Measurements from ENCODE around the gene RGS8. TPM values are rescaled to one million over a fixed set of nuclear protein-coding genes. Genes with fewer than 3 reads are reported as not detected.

The RGS8 gene
- total RNA-seq, 1 donor from 2014 or later = not detected

DNA sequence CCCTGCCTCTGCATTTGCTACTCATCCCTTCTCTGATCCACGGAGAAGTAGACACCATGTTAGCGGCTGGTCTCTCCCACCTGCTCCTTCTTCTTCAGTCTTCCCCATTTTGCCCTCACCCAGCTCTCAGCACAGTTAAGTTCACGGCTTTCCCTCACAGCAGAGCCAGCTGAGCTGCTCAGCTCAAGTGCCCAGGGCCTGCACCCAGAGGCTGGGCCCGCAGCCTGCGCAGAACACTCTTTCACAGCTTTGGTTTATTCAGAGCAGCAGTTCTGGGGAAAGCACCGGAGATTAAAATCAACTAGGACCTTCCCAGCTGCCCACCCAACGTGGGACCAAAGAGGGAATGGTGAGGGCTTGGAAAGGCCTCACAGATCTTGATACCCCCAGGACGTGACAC, 41.9 kb downstream of the RGS8 start:
- H3K9me3 Mint-ChIP-seq (ENCODE audit: unreplicated experiment) = no peaks in the 10 kb centered on the region
- no peaks in the 10 kb centered on the region for H3K4me1 Mint-ChIP-seq (ENCODE audit: unreplicated experiment)
- TF ChIP-seq, protein P1, sequence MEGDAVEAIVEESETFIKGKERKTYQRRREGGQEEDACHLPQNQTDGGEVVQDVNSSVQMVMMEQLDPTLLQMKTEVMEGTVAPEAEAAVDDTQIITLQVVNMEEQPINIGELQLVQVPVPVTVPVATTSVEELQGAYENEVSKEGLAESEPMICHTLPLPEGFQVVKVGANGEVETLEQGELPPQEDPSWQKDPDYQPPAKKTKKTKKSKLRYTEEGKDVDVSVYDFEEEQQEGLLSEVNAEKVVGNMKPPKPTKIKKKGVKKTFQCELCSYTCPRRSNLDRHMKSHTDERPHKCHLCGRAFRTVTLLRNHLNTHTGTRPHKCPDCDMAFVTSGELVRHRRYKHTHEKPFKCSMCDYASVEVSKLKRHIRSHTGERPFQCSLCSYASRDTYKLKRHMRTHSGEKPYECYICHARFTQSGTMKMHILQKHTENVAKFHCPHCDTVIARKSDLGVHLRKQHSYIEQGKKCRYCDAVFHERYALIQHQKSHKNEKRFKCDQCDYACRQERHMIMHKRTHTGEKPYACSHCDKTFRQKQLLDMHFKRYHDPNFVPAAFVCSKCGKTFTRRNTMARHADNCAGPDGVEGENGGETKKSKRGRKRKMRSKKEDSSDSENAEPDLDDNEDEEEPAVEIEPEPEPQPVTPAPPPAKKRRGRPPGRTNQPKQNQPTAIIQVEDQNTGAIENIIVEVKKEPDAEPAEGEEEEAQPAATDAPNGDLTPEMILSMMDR (IDR thresholded peaks at IDR 0.05; ENCODE audit: unreplicated experiment) = no peak
- H3K4me3 Mint-ChIP-seq (ENCODE audit: unreplicated experiment) = no peak overlapping the region
- peaks cover 7% of the 10 kb centered on the region for H3K36me3 Mint-ChIP-seq (ENCODE audit: low read depth, unreplicated experiment)
- no peak for DNase-seq (ENCODE audit: low spot score)
- no peak overlapping the region for H3K27ac Mint-ChIP-seq (ENCODE audit: unreplicated experiment)
- H3K27me3 Mint-ChIP-seq (ENCODE audit: unreplicated experiment) = peaks cover 4% of the 10 kb centered on the region

GRCh38 chr1:182641561-182641960, 42.8 kb downstream of the RGS8 start:
- TF ChIP-seq, protein P1 (IDR thresholded peaks at IDR 0.05; ENCODE audit: unreplicated experiment) = no peak
- peaks cover 4% of the 10 kb centered on the region for H3K27me3 Mint-ChIP-seq (ENCODE audit: unreplicated experiment)
- no peaks in the 10 kb centered on the region for H3K4me1 Mint-ChIP-seq (ENCODE audit: unreplicated experiment)
- DNase-seq (ENCODE audit: low spot score) = no peak
- H3K27ac Mint-ChIP-seq (ENCODE audit: unreplicated experiment) = peak overlapping the region; percentile 20
- no peaks in the 10 kb centered on the region for H3K9me3 Mint-ChIP-seq (ENCODE audit: unreplicated experiment)
- H3K4me3 Mint-ChIP-seq (ENCODE audit: unreplicated experiment) = no peak overlapping the region
- peaks cover 7% of the 10 kb centered on the region for H3K36me3 Mint-ChIP-seq (ENCODE audit: low read depth, unreplicated experiment)

DNA sequence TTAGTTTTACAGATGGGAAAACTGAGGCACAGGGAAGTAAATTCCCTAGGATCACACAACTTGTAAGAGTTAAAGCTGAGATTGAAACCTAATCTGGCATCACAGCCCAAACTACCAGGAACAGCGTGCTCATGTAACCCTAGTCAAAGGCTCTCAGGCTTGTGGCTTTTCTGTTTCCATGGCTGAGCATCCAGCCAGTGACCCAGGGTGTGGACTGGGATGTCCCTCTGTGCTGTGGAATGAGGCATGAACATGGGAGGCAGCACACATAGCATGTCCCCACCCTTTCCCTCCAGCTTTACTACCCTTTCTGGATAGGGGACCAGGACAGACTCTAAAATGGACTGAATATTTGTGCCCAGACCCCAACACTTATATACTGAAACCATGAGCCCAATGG, 45.1 kb downstream of the RGS8 start:
- H3K4me1 Mint-ChIP-seq (ENCODE audit: unreplicated experiment) = no peaks in the 10 kb centered on the region
- peaks cover 4% of the 10 kb centered on the region for H3K27me3 Mint-ChIP-seq (ENCODE audit: unreplicated experiment)
- no peak overlapping the region for H3K4me3 Mint-ChIP-seq (ENCODE audit: unreplicated experiment)
- no peak for DNase-seq (ENCODE audit: low spot score)
- no peaks in the 10 kb centered on the region for H3K9me3 Mint-ChIP-seq (ENCODE audit: unreplicated experiment)
- H3K27ac Mint-ChIP-seq (ENCODE audit: unreplicated experiment) = no peak overlapping the region
- TF ChIP-seq, protein P1 (IDR thresholded peaks at IDR 0.05; ENCODE audit: unreplicated experiment) = no peak
- peaks cover 4% of the 10 kb centered on the region for H3K36me3 Mint-ChIP-seq (ENCODE audit: low read depth, unreplicated experiment)

GRCh38 chr1:182637769-182638168, 46.6 kb downstream of the RGS8 start:
- DNase-seq (ENCODE audit: low spot score) = no peak
- Mint-ChIP-seq H3K27ac (ENCODE audit: unreplicated experiment) (no peak overlapping the region), H3K4me1 (ENCODE audit: unreplicated experiment) (peaks cover 13% of the 10 kb centered on the region), H3K36me3 (ENCODE audit: low read depth, unreplicated experiment) (peaks cover 4% of the 10 kb centered on the region), H3K9me3 (ENCODE audit: unreplicated experiment) (no peaks in the 10 kb centered on the region), H3K4me3 (ENCODE audit: unreplicated experiment) (no peak overlapping the region), H3K27me3 (ENCODE audit: unreplicated experiment) (peaks cover 4% of the 10 kb centered on the region)
- TF ChIP-seq, protein P1 (IDR thresholded peaks at IDR 0.05; ENCODE audit: unreplicated experiment) = no peak

DNA sequence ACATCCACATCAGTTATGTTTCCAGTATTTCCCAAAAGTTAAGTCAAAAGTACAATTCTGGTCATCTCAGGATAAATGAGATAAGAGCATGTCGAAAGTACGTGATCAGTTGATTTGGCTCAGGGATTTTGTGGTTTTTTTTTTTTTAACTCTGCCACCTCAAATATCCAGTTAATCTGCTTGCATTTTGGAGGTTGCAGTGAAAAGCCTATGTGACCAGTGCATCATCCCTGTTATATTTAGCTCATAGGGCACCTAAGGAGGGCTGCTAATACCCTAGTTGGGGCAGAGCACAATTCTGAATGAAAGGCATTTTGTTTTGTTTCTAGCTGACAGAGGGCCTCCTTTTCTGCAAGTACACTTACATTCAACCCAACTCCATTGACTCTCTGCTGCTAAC, 48.5 kb downstream of the RGS8 start:
- no peaks in the 10 kb centered on the region for H3K36me3 Mint-ChIP-seq (ENCODE audit: low read depth, unreplicated experiment)
- TF ChIP-seq, protein P1 (IDR thresholded peaks at IDR 0.05; ENCODE audit: unreplicated experiment) = no peak
- H3K4me3 Mint-ChIP-seq (ENCODE audit: unreplicated experiment) = no peak overlapping the region

More for the DNA sequence above, 48.5 kb downstream of the RGS8 start:
- H3K9me3 Mint-ChIP-seq (ENCODE audit: unreplicated experiment) = no peaks in the 10 kb centered on the region
- peaks cover 2% of the 10 kb centered on the region for H3K27me3 Mint-ChIP-seq (ENCODE audit: unreplicated experiment)
- DNase-seq (ENCODE audit: low spot score) = no peak
- H3K27ac Mint-ChIP-seq (ENCODE audit: unreplicated experiment) = no peak overlapping the region
- peaks cover 30% of the 10 kb centered on the region for H3K4me1 Mint-ChIP-seq (ENCODE audit: unreplicated experiment)

Other genes with a start within 250 kb of the RGS8 start
- gene RGSL1, start 234.4 kb downstream of the RGS8 start, total RNA-seq (ENCODE audit: unreplicated experiment) = not detected
- 2.3 TPM for gene RNASEL, start 95.3 kb downstream of the RGS8 start, total RNA-seq (ENCODE audit: unreplicated experiment)
- gene RGS16, start 80.2 kb downstream of the RGS8 start, total RNA-seq (ENCODE audit: unreplicated experiment) = 11.8 TPM
- 4.8 TPM for gene NPL, start 105.2 kb upstream of the RGS8 start, total RNA-seq (ENCODE audit: unreplicated experiment)
- 182 TPM for gene DHX9, start 154.8 kb upstream of the RGS8 start, total RNA-seq (ENCODE audit: unreplicated experiment)